Fibroblast of upper back skin (primary cell): Measurements from ENCODE around the gene UBL4A.
A peak's percentile ranks its signal among the peaks of the same experiment; 100 is the strongest.

Experiments
- DNase-seq: peaks from one replicate; pipeline ENCODE4 v3.0.0-alpha.2; 2013

Gene UBL4A

GRCh38 chrX:154460326-154460725 is 26.1 kb downstream of the UBL4A start:
- DNase-seq: no peak

- no peak for DNase-seq
These were observed 26.6 kb downstream of the UBL4A start for GRCh38 chrX:154459832-154460231.

GRCh38 chrX:154458954-154459778 is 27.2 kb downstream of the UBL4A start:
- no peak for DNase-seq

GRCh38 chrX:154458116-154458953 is 28.1 kb downstream of the UBL4A start, which contains the start of gene PLXNA3:
Gene PLXNA3 (plus strand): TSS chrX:154458281. CDS start chrX:154460184, 1,903 bp downstream.
- peak; percentile 36 for DNase-seq

DNA sequence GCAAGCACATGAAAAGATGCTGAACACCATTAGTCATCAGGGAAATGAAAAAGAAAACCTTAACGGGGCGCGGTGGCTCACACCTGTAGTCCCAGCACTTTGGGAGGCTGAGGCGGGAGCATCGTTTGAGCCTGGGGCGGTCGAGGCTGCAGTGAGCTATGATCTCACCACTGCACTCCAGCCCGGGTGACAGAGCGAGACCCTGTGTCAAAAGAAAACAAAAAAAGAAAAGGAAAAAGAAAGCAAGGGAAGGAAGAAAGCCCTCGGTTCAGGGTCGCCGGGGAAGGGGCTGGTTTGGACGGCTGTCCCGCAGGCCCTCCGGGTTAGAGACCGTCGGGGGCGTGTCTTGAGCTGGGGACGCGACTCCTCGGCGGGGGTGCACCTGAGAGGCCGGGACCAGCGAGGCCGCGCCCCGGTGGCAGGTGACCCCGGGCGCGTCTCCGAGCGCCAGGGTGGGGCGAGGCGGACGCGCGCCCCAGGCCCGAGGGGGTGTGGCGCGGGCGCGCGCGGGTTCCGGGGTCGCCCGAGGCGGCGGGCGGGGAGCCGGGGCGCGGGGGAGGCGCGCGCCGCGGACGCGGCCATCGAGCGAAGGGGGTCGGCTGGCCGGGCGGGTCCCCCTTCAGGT is 28.8 kb downstream of the UBL4A start:
- DNase-seq: no peak

DNA sequence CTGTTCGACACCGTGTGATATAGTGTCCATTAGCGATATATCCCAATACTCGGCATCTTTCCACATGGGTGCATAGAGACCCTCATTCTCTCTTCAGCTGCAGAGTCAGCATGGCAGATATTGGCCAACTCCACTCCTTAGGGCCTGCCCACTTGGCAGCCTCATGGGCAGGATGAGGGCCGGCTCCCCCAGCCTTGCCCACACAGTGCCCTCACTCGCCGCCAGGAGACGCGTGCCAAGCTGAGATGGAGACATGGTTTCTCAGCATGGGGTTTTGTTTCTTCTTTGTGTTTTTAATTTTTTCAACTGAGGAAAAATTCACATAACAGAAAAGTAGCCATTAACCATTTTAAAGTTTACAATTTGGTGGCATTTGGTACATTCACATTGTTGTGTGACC is 33.6 kb downstream of the UBL4A start:
- DNase-seq: no peak

DNA sequence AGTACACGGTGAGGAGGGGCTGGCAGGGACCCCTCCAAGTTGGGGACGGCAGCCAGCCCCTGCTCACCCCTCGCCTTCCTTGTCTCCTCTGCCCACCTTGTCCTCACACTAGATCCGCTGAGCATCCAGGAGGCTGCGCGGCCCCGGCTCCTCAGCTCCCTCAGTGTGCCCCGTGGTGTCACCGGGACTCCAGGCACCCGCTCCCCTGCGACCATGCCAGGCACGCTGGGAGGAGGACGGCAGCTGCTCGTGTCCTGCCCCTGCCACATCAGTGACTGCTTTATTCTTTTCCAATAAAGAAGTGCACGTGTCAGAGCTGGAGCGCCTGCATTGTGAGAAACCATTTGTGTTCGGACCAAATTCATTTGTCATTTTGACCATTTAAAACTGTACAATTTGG is 36.1 kb downstream of the UBL4A start:
- no peak for DNase-seq

- DNase-seq: no peak
These were observed 36.8 kb downstream of the UBL4A start for GRCh38 chrX:154449618-154450017.

DNA sequence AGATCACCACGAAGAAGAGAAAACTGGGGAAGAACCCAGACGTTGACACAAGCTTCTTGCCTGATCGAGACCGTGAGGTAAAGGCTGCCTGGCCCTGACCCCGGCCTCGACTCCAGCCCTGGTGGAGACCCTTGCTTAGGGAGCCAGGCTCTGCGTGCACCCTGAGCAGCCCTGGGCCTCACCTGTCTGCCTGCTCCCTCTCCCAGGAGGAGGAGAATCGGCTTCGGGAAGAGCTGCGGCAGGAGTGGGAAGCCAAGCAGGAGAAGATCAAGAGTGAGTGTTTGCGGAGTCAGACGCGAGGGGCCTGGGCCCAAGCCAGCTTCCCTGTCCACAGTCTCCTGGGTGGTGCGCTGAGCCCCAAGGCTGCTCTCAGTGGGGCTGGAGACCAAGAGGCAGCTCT is 37.9 kb downstream of the UBL4A start:
- no peak for DNase-seq

- DNase-seq: no peak
These were observed 40.0 kb downstream of the UBL4A start for GRCh38 chrX:154446430-154446829.

DNA sequence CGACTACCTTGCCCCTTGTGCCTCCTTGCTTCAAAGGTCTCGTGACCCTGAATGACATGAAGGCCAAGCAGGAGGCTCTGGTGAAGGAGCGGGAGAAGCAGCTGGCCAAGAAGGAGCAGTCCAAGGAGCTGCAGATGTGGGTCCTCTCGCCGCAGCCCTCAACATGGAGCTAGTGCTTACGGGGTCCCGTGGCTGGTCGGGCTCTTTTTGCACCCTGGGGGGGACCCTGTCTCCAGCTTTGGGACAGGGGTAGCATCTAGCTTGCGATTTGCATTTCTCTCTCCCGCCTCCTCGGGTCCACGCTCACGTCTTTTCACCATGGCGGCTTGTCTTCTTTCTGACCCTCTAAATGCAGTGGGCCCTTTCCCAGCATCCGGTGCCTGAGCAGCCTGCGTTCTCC is 40.6 kb downstream of the UBL4A start:
- DNase-seq: no peak

DNA sequence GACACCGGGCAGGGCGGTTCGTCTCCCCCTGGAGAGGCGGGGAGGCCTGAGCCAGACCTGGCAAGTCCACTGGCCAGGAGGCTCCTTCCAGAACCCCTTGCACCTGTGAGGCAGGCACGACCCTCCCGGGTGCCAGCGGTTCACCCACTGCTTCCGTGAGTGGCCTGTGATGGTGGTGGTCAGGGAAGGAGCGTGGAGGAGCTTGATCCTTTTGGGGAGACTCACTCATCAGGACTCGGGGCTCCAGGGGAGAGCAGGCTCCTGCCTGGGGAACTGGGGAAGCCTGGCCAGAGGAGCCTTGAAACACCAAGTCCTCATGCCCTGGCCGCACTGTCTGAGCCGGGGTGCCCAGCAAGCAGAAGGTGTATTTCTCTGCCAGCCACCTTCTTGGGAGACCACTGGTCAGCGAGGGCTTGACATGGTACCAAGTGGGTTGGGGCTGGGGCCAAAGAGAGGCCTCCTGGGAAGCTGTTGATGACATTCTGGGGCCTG is 41.6 kb downstream of the UBL4A start:
- no peak for DNase-seq

DNA sequence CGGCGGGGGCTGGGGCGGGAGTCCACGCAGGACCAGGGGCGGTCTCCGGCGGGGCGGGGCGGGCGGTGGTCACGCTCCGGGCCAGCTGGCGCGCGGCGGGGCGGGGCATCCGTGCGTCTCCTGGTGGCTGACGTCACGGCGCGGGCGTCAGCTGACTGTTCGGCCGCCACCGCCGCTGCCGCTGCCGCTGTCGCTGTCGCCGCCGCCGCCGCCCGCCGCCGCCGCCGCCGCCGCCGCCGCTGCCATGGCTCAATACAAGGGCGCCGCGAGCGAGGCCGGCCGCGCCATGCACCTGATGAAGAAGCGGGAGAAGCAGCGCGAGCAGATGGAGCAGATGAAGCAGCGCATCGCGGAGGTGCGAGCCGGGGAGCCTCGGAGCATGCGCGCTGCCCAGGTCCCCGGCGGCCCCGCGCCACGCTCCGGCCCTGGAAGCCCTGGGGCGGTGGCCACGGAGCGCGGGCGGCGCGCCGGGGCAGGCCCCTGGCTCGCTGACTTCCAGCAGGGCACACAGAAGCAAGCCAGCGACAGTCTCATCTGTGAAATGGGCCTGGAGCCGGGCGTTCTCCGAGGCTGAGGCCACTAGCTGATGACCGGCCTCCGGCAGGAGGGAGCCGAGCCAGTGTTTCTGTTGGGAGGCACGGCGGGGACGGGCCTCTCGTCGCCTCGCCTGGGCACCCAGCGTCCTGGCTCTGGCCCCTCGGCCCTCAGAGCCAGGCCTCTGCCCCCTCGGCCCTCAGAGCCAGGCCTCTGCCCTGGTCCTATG is 42.2 kb downstream of the UBL4A start, which contains the start of gene FAM50A:
FAM50A (plus strand) TSS at position 150 of the 763 bp plus-strand sequence; CDS start at position 245, 95 bp downstream.
- DNase-seq: peak; percentile 55

DNA sequence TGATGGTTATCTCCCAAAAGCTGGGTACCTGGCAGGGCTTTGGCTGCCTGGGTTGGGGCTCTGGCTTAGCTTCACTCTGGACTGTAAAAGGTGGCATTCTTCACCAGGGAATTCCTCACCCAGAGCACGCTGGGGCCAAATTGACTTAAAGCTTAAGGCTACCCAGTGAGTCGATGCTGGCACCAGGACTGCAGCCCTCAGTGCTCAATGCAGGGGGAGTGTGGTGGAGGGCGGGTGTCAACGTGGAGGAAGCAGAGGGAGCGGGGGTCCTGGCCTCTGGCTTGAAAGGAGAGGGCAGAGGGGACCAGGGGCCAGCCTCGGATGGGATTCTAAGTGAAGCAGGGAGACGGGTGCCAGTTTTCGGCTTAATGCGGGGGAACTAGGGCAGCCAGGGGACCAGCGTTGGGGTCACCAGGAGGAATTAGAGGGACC is 42.9 kb downstream of the UBL4A start:
- DNase-seq: no peak

DNA sequence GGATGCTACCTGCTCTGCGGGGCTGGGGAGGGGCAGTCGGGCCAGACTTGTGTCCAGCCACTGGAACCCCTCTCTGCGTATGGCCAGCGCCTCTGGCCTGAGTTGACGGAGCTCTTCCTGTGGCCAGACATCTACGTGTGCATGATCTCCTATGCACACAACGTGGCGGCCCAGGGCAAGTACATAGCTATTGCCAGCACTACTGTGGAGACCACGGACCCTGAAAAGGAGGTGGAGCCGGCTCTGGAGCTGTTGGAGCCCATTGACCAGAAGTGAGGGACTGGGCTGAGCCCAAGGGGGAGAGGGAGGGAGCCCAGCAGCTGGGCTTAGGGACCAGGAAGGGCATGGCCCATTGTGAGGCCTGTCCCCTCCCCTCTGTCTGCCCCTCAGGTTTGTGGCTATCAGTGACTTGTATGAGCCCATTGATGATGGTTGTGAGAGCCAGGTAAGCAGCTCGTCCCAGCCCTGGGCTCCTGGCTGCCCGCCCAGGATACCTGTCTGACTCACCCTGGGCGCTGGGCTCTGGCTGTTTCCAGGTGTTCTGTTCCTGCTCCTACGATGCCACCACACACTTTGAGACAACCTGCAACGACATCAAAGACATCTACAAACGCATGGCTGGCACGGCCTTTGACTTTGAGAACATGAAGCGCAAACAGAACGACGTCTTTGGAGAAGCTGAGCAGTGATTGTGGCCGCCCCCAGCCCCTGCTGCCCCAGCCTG is 44.3 kb downstream of the UBL4A start:
- no peak for DNase-seq

DNA sequence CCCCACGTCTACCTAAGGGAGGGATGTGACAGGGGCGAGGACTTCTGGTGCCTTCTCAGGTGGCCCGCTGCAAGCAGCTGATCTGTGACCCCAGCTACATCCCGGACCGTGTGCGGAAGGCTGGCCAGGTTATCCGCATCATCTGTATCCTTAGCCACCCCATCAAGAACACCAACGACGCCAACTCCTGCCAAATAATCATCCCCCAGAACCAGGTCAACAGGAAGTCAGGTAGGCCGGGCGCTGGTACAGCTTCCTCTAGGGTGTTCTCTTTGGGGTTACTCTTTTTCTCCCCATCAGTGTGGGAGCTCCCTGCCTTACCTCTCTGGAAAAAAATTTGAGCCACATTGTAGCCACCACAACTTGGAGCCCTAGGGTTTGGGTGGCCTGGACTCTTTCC is 44.9 kb downstream of the UBL4A start:
- DNase-seq: no peak

- no peak for DNase-seq
These were observed 45.6 kb downstream of the UBL4A start for GRCh38 chrX:154440623-154441357.

- no peak for DNase-seq
These were observed 46.6 kb downstream of the UBL4A start for GRCh38 chrX:154439841-154440240.

- no peak for DNase-seq
These were observed 48.2 kb downstream of the UBL4A start for GRCh38 chrX:154437971-154438893.
